OCI-LY1 (cell line): ENCODE data around the gene NAT14.

ENCODE experiments used
- EZH2 ChIP-seq: fragments of 200-600 bp; sonication (generic), shearing (Covaris generic); IDR thresholded peaks from 2 replicates; pipeline ENCODE4 v1.8.0; 2017; ENCODE audit warnings: borderline replicate concordance, mixed run types, mild to moderate bottlenecking, antibody characterized with exemption, low read length, moderate library complexity, mixed read lengths
- TF ChIP-seq, protein P1 (sequence below): fragments of 200-600 bp; sonication (generic), shearing (Covaris generic); IDR thresholded peaks from 2 replicates; pipeline ENCODE4 v1.5.1; 2017; ENCODE audit warnings: mild to moderate bottlenecking, antibody characterized with exemption, low read length, moderate library complexity, mixed read lengths

DNA sequence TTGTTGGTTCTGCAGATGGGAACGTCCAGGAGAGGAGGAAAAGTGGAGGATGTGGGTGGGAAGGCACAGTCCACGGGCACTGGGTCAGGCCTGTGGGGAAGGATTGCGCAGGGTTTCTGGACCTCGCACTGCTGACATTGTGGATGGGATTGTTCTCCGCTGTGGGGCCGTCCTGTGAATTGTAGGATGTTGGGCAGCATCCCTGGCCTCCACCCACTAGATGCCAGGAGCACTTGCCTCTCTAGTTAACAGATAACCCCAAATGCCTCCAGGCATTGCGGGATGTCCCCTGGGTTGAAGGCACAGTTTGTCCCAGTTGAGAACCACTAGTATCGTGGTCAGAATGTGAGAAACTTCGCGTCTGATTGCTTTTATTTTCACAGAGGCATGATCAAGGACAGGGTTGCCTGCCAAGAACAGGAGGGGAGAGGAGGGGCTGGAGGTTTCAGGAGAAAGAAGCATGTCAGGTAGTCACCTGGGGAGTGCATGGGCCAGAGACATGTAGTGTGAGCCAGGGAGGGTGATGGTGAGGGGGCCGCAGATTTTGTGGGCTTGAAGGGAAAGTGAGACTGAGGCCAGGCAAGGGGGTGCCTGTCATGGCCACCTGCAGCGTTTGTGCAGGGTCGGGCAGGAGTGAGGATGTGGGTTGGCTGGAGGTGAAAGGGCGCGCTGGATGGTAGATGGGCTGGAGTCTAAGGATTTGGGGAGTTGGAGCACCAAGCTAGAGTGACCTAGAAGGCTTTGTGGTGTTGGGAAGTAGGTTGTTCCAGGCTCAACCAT is 5.3 kb upstream of the NAT14 start:
- TF ChIP-seq, protein P1, sequence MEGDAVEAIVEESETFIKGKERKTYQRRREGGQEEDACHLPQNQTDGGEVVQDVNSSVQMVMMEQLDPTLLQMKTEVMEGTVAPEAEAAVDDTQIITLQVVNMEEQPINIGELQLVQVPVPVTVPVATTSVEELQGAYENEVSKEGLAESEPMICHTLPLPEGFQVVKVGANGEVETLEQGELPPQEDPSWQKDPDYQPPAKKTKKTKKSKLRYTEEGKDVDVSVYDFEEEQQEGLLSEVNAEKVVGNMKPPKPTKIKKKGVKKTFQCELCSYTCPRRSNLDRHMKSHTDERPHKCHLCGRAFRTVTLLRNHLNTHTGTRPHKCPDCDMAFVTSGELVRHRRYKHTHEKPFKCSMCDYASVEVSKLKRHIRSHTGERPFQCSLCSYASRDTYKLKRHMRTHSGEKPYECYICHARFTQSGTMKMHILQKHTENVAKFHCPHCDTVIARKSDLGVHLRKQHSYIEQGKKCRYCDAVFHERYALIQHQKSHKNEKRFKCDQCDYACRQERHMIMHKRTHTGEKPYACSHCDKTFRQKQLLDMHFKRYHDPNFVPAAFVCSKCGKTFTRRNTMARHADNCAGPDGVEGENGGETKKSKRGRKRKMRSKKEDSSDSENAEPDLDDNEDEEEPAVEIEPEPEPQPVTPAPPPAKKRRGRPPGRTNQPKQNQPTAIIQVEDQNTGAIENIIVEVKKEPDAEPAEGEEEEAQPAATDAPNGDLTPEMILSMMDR: no peak
- no peak for TF ChIP-seq EZH2
